NCI-H1694 treated with DMSO at 0.1 percent for 48 hours (cell line): ENCODE data around the gene HIVEP2.
A peak's percentile ranks its signal among the peaks of the same experiment; 100 is the strongest.

Source experiments
- DNase-seq: peaks from one replicate; lab custom pipeline; 2025; lab: John Stamatoyannopoulos, UW

Gene HIVEP2

GRCh38 chr6:142839686-142840040, 105.3 kb downstream of the HIVEP2 start:
- DNase-seq = no peak

DNA sequence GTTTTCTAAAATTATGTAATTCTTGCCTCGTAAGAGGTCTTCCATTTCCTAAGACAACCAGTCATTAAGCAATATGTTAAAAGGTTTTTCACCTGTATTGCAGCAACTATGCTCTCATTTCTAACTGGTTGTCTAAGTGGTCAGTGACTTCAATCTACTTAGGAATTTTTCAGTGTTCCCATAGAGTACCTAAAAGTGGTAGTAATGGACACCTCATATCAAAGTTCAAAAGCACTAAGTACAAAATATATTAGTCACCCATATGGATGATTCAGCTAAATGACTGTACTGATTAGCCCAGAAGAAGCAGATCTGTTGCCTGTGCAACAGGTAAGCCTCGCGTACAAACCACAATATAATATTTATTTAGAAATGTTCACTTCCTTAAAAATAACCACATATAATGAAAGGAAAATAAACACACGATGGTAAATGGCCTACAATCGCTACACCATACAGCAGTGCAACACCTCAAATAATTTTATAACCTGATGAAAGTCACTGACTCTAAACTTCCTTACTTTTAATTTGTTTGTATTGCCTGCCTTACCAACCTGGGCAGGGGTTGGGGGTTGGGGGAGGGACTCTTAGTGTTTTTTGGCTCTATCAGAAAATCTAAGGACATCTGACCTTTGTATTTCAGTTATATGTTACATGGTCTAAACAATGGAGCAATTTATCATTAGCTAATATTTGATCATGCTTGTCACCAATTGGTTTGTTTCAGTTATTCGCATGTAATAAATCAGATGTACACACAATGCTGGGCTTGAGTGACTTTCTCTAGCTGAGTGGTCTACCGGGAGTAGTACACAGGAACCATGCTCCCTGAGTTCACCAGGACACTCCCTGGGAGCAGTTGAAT, 105.9 kb downstream of the HIVEP2 start:
- no peak for DNase-seq

GRCh38 chr6:142835787-142836535, 109.0 kb downstream of the HIVEP2 start:
- DNase-seq = no peak

GRCh38 chr6:142834853-142835252, 110.1 kb downstream of the HIVEP2 start:
- DNase-seq = no peak

- DNase-seq = no peak
These were observed 111.2 kb downstream of the HIVEP2 start for GRCh38 chr6:142833798-142834197.

DNA sequence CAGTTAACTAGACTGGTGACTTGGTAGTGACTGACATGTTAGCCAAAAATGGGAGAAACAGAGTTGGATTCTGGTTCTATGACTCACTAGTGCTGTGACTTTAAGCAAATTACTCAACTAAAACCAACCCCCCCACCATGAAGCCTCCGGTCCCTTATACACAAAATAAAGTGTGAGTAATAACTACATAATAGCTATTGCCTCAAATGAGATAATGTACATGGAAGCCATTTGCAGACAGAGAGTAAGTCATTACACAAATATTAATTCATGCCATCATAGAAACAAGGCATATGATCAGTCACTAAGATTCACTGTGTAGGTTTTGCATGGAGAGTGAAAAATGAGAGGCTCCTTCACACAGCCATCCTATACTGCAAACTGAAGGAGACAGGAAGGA, 111.9 kb downstream of the HIVEP2 start:
- DNase-seq = no peak

- DNase-seq = no peak
These were observed 114.2 kb downstream of the HIVEP2 start for GRCh38 chr6:142830807-142831206.

GRCh38 chr6:142830116-142830710, 114.8 kb downstream of the HIVEP2 start:
- DNase-seq = no peak

GRCh38 chr6:142829556-142829955, 115.4 kb downstream of the HIVEP2 start:
- DNase-seq = no peak

- no peak for DNase-seq
These were observed 117.0 kb downstream of the HIVEP2 start for GRCh38 chr6:142827991-142828390.

DNA sequence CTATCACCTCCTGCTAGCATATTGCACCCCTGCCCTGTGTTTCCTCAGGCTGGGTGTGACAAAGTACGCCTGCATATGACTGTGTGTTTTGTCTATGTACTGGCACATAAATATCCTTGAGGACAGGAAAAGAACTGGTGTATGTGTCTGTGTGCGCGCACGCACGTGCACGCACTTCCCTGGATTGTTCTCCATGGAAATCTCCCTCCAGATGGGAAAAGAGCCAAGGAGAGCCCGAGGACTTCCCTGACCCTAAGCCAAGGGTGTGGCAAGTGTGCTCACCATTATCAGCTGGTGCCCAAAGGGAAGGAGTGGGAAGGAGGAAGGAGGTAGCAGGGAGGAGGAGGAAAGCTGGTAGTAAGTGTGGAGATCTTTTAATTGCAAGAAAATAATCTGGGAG, 117.6 kb downstream of the HIVEP2 start:
- no peak for DNase-seq

DNA sequence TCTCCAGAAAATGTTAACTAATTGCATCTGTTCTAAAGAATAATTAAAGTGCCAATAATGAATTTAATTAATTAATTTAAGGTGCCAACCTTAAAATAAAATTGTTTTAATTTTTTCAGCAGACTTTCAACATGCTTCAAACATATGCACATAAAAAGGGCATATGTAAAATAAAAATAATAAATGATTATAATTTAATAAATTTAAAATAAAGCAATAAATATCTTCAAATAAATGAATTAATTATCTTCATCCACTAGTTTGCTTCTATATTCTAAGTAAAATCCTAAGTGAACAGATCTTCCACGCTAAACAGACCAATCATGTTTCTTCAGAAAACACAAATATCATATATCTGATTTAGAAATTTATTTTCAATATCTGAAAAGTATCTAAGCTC, 119.2 kb downstream of the HIVEP2 start:
- no peak for DNase-seq

GRCh38 chr6:142824426-142824825, 120.5 kb downstream of the HIVEP2 start:
- no peak for DNase-seq

DNA sequence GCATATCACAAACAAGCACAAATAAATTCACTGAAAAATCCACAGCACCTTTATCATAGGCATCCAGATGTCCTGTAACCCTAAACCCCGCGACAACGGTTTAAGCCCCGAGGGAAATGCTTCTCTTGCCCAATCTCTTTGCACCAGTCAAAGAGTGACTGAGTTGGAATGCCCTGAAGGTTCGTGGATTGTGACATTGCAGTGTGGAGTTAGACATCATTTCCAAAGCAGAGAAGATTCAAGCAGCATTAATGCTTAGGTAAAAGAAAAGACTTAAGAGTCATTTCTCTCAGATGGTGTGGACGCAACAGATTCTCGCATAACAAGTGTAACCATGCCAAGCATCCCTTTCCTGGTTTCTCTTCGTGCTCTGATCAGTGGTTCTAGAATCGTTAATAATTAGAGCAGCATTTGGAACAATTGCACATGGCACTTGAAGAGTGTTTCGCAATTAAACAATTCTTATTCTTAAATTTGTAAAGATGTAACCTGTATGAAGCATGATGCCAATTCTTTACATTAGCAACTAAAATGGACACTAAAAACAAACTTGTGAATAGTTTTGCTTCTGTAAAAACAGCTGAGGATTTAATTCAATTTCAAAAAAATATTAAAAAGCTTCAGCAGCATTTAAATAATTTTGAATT, 121.6 kb downstream of the HIVEP2 start:
- DNase-seq = no peak

- DNase-seq = peak; percentile 42
These were observed 122.1 kb downstream of the HIVEP2 start for GRCh38 chr6:142822842-142823241.

DNA sequence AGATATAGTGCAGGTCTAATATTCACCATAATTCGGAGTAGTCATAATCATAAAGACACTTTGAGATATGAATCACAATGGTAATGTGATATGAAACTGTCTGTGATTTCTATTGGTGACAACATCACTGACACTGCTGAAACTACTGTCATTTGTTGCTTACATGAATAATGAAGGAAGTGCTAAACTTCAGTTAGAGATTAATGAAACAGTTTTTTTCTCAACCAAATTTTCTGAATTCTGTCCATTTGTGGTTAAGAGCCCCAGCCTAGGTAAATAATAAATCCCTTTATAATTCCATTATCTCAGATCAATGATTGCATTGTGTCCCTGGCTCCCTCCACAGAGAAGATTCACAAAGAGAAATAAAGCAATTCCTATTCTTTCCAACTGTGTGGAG, 122.6 kb downstream of the HIVEP2 start:
- DNase-seq = no peak

DNA sequence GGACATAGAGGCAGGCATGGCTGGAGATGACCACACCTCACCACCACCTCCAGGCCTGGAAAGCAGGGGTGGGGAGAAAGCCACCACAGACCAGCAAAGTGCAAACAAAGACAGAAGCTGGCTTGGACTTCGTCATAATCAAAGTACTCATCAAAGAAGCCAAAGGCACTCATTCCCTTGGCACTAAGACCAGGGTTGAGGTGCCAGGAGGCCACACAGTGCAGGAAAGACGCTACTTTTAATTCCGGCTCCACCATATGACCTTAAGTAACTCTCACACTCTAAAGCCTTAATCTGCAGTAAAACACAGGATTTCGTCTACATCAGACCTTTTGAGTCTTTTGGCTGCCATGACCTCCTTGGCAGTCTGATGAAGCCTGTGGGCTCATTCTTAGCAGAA, 123.1 kb downstream of the HIVEP2 start:
- no peak for DNase-seq

DNA sequence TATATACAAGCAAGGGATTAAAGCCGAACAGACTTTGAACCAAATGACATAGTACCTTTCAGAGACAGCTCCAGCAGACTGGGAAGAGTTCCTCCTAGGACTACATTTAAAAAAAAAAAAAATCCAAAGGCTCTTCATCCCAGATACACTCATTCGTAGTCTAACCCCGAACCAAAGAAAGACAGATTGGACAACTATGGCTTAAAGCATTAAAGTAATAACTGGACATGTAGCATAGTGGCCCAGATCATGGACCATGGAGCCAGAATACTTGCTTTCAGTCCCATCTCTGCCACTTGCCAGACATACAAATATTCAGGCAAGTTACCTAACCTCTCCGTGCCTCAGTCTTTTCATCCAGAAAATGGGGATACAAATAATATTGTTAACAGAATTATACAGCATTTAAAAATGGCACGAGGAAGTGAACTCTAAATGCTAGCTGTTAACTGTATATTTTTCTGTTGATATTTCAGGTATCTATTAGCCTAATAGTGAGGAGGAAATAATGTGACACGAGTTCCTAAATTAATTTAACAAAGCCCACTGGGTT, 123.7 kb downstream of the HIVEP2 start:
- no peak for DNase-seq

DNA sequence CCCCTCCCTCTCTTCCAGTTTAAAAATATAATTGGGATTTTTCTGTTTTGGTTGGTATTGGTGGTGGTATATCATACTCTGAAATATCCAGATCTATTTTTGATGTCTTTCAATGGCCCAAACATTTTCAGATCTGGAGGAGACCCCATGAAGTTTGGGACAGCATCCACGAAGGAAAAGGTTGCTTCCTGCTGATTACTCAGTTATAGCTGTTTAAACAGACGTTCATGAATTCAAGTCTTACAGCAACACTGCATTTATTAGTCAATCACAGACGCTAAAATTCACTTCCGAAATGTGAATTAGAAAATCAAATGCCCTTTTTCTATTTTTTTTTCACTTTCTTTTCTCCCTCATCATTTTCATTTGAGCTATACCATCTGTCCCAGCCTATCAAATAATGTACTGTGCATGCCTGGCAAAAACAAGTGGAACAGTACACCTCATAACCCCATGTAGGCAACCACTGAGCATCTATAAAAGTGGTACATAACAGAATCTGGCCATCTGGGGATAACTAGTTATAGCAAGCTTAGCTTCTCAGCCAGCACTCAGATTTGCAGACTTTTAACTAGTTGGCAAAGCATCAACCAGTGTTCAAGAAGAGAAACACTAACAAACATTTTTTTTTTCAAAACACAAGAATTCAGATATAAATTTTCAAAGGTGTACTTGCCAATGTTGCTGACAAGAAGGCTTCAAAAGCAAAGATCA, 124.5 kb downstream of the HIVEP2 start:
- peak; percentile 46 for DNase-seq

- peak; percentile 21 for DNase-seq
These were observed 125.2 kb downstream of the HIVEP2 start for GRCh38 chr6:142819603-142820337.

GRCh38 chr6:142816486-142816885, 128.5 kb downstream of the HIVEP2 start:
- no peak for DNase-seq
